ENCODE measurements around the gene RPS3A. TPM values are rescaled to one million over a fixed set of nuclear protein-coding genes. Genes with fewer than 3 reads are reported as not detected.
"Not testable (repeated sequence)": the region's sequence is repeated elsewhere in the genome, so short reads cannot be mapped to it uniquely, and the experiment has no call there.

Gene RPS3A
- total RNA-seq = 1,447 TPM
- long read RNA-seq, transcript RPS3A-205 (6 exons, 674 nt) = minor isoform, 5 of 846 reads
- long read RNA-seq, transcript RPS3A-201 (6 exons, 934 nt) = major isoform, 829 of 846 reads
- long read RNA-seq, partial matches to known transcripts = 1 of 846 reads
- long read RNA-seq, other reads (novel, unspliced or antisense) = 10 of 846 reads

GRCh38 chr4:151099229-151099975 lies at the start of gene RPS3A:
TSS of gene RPS3A (plus strand) at chr4:151099628. CDS start at chr4:151099653, 25 bp downstream.
- Histone ChIP-seq H3K4me3 (peak within 1 kb of the TSS; percentile 94), H3K4me1 (peaks cover 30% of the 10 kb centered on the region), H3K36me3 (peaks cover 37% of the 10 kb centered on the region), H3K27me3 (ENCODE audit: low read depth) (no peaks in the 10 kb centered on the region), H3K9me3 (no peaks in the 10 kb centered on the region), H3K27ac (peak within 1 kb of the TSS; percentile 91)
- peak; percentile 97 for DNase-seq
- peak; percentile 97 to 99 for ATAC-seq
- intact Hi-C loops (cut with DNase I) = no loop called here
- TF ChIP-seq CTCF (IDR thresholded peaks at IDR 0.05) = peak; percentile 87

GRCh38 chr4:151052785-151053184 lies 46.6 kb upstream of the RPS3A start:
- Histone ChIP-seq H3K4me1 (no peaks in the 10 kb centered on the region), H3K27me3 (ENCODE audit: low read depth) (no peaks in the 10 kb centered on the region), H3K4me3 (no peak overlapping the region), H3K36me3 (no peaks in the 10 kb centered on the region), H3K9me3 (no peaks in the 10 kb centered on the region), H3K27ac (no peak overlapping the region)
- intact Hi-C loops (cut with DNase I) = no loop called here
- no peak for TF ChIP-seq CTCF (IDR thresholded peaks at IDR 0.05)
- DNase-seq = no peak
- ATAC-seq = no peak

GRCh38 chr4:151055539-151055938 lies 43.9 kb upstream of the RPS3A start:
- no peaks in the 10 kb centered on the region for H3K9me3 ChIP-seq
- no peaks in the 10 kb centered on the region for H3K27me3 ChIP-seq (ENCODE audit: low read depth)
- no peak overlapping the region for H3K4me3 ChIP-seq
- H3K36me3 ChIP-seq = no peaks in the 10 kb centered on the region
- H3K4me1 ChIP-seq = no peaks in the 10 kb centered on the region
- TF ChIP-seq CTCF (IDR thresholded peaks at IDR 0.05) = no peak
- intact Hi-C loops (cut with DNase I) = no loop called here
- DNase-seq (no peak), ATAC-seq (no peak)
- no peak overlapping the region for H3K27ac ChIP-seq

GRCh38 chr4:151063143-151063542 lies 36.3 kb upstream of the RPS3A start:
- H3K4me1 ChIP-seq; ATAC-seq; DNase-seq; H3K27ac ChIP-seq; H3K36me3 ChIP-seq; H3K9me3 ChIP-seq; H3K27me3 ChIP-seq (ENCODE audit: low read depth); intact Hi-C loops (cut with DNase I); H3K4me3 ChIP-seq: not testable (repeated sequence)

- Histone ChIP-seq H3K27ac (no peak overlapping the region), H3K9me3 (no peaks in the 10 kb centered on the region), H3K27me3 (ENCODE audit: low read depth) (no peaks in the 10 kb centered on the region), H3K4me1 (no peaks in the 10 kb centered on the region), H3K4me3 (no peak overlapping the region), H3K36me3 (no peaks in the 10 kb centered on the region)
- TF ChIP-seq CTCF (IDR thresholded peaks at IDR 0.05) = no peak
- intact Hi-C loops (cut with DNase I) = no loop called here
- ATAC-seq (no peak), DNase-seq (no peak)
These were observed 32.0 kb upstream of the RPS3A start for GRCh38 chr4:151067316-151067970.

Measured in lower lobe of right lung (tissue), 2 donors.